ENCODE measurements around the gene ETS2.

DNA sequence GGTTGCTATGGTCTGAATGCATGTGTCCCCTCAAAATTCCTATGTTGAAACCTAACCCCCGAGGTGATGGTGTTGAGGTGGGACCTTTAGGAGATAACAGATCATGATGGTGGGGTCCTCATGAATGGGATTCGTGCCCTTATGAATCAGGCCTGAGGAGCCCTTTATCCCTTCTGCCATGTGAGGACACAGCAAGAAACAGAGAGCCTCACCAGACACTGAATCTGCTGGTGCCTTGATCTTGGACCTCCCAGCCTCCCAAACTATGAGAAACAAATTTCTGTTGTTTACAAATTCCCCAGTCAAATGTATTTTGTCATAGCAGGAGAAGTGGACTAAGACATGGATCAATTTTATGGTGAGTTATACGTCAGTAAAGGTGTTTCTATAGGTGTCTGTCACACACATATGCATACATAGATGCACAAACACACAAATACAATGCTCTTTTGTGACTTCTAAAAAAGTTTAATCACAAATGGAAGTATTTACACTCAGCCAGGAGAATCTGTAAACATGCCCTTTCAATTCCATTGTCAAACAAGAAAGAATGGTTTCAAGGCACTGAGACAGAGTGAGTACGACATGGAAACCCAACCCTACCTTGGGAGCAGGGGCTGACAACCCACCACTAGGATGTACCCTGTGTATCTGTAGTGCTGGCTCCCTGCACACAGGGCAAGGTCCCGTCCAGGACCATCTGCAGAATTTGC lies 5.5 kb upstream of the ETS2 start:
- TF ChIP-seq CTCF (IDR thresholded peaks at IDR 0.05 in 2 of 3, conservative IDR thresholded peaks at IDR 0.05 in 1 of 3; ENCODE audit: control insufficient read depth in 2 of 3, extremely low read depth in 1 of 3, insufficient read depth in 1 of 3, low read depth in 3 of 3, low read length in 3 of 3) (no peak), MAX (IDR thresholded peaks at IDR 0.05; ENCODE audit: low read depth, low read length) (no peak), NFYB (IDR thresholded peaks at IDR 0.05; ENCODE audit: insufficient read depth, low read depth, low read length) (no peak), STAT1 (conservative IDR thresholded peaks at IDR 0.05) (no peak), CREB1 (IDR thresholded peaks at IDR 0.05; ENCODE audit: low read depth) (no peak), YBX1 (IDR thresholded peaks at IDR 0.05) (no peak), SMAD1 (IDR thresholded peaks at IDR 0.05; ENCODE audit: low read depth, partially characterized antibody) (no peak), EP300 (IDR thresholded peaks at IDR 0.05; ENCODE audit: borderline replicate concordance in 1 of 2, control insufficient read depth in 1 of 2, low read depth in 2 of 2, low read length in 2 of 2) (no peak), JUND (IDR thresholded peaks at IDR 0.05; ENCODE audit: low read depth, low read length) (no peak), EZH2 (IDR thresholded peaks at IDR 0.05; ENCODE audit: borderline replicate concordance, control insufficient read depth, low read depth, low read length) (no peak), ZNF24 (IDR thresholded peaks at IDR 0.05) (no peak), GABPA (IDR thresholded peaks at IDR 0.05; ENCODE audit: low read depth) (no peak), FOXK2 (IDR thresholded peaks at IDR 0.05) (no peak)
